ENCODE data around the gene CEP83.
"Not testable (repeated sequence)": the region's sequence is repeated elsewhere in the genome, so short reads cannot be mapped to it uniquely, and the experiment has no call there.

DNA sequence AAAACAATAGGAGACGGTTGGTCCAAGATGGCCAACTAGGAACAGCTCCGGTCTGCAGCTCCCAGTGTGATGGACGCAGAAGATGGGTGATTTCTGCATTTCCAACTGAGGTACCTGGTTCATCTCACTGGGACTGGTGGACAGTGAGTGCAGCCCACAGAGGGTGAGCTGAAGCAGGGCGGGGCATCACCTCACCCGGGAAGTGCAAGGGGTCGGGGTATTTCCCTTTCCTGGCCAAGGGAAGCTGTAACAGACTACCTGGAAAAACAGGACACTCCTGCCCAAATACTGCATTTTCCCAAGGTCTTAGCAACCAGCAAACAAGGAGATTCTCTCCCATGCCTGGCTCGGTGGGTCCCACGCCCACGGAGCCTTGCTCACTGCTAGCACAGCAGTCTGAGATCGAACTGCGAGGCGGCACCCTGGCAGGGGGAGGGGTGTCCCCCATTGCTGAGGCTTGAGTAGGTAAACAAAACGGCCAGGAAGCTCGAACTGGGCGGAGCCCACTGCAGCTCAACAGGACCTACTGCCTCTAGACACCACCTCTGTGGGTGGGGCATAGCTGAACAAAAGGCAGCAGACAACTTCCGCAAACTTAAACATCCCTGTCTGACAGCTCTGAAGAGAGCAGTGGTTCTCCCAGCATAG, 70.1 kb downstream of the CEP83 start:
- TF ChIP-seq, protein P1, sequence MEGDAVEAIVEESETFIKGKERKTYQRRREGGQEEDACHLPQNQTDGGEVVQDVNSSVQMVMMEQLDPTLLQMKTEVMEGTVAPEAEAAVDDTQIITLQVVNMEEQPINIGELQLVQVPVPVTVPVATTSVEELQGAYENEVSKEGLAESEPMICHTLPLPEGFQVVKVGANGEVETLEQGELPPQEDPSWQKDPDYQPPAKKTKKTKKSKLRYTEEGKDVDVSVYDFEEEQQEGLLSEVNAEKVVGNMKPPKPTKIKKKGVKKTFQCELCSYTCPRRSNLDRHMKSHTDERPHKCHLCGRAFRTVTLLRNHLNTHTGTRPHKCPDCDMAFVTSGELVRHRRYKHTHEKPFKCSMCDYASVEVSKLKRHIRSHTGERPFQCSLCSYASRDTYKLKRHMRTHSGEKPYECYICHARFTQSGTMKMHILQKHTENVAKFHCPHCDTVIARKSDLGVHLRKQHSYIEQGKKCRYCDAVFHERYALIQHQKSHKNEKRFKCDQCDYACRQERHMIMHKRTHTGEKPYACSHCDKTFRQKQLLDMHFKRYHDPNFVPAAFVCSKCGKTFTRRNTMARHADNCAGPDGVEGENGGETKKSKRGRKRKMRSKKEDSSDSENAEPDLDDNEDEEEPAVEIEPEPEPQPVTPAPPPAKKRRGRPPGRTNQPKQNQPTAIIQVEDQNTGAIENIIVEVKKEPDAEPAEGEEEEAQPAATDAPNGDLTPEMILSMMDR (conservative IDR thresholded peaks at IDR 0.05 in 1 of 2, IDR thresholded peaks at IDR 0.05 in 1 of 2; ENCODE audit: low read depth in 1 of 2, low read length in 2 of 2): not testable (repeated sequence)
- not testable (repeated sequence) for TF ChIP-seq EZH2 (IDR thresholded peaks at IDR 0.05; ENCODE audit: low read length, missing control alignments)

All from fibroblast of lung (primary cell).